GM19023 (cell line): ENCODE measurements around the gene BTAF1.

Source experiments
- ATAC-seq: cut with Tn5 transposase; IDR thresholded peaks from one replicate; pipeline ENCODE4 v1.9.1; 2021; ENCODE audit warnings: mild to moderate bottlenecking, moderate library complexity; ENCODE audit not compliant: unreplicated experiment

BTAF1 gene

GRCh38 chr10:91907914-91908336 lies 15.6 kb upstream of the BTAF1 start:
- ATAC-seq, result no peak

- ATAC-seq, result peak; percentile 86
Observed at GRCh38 chr10:91908337-91909116, 15.0 kb upstream of the BTAF1 start.

GRCh38 chr10:91909117-91909677 lies 14.4 kb upstream of the BTAF1 start, which contains the start of gene FGFBP3:
TSS of gene FGFBP3 (minus strand) at chr10:91909486. CDS start at chr10:91908969, 517 bp downstream.
- no peak for ATAC-seq

GRCh38 chr10:91910467-91910866 lies 13.1 kb upstream of the BTAF1 start:
- ATAC-seq, result no peak

GRCh38 chr10:91919651-91920050 lies 3.9 kb upstream of the BTAF1 start:
- ATAC-seq, result no peak

- ATAC-seq, result peak; percentile 18
Observed at GRCh38 chr10:91924212-91925021, 847 bp downstream of the BTAF1 start.

- ATAC-seq, result no peak
Observed at GRCh38 chr10:91925022-91925320, 1.4 kb downstream of the BTAF1 start.

- ATAC-seq, result no peak
Observed at GRCh38 chr10:91930939-91931338, 7.4 kb downstream of the BTAF1 start.

GRCh38 chr10:91931526-91932190 lies 8.1 kb downstream of the BTAF1 start:
- no peak for ATAC-seq

- ATAC-seq, result no peak
Observed at GRCh38 chr10:91932737-91933136, 9.2 kb downstream of the BTAF1 start.

GRCh38 chr10:91935886-91936285 lies 12.3 kb downstream of the BTAF1 start:
- no peak for ATAC-seq

- no peak for ATAC-seq
Observed at GRCh38 chr10:91939653-91940052, 16.1 kb downstream of the BTAF1 start.

- ATAC-seq, result no peak
Observed at GRCh38 chr10:91941426-91941825, 17.9 kb downstream of the BTAF1 start.

GRCh38 chr10:91944880-91945630 lies 21.5 kb downstream of the BTAF1 start:
- no peak for ATAC-seq

- no peak for ATAC-seq
Observed at GRCh38 chr10:91953600-91954160, 30.1 kb downstream of the BTAF1 start.

- no peak for ATAC-seq
Observed at GRCh38 chr10:91955114-91955513, 31.5 kb downstream of the BTAF1 start.

- ATAC-seq, result no peak
Observed at GRCh38 chr10:91957091-91957490, 33.5 kb downstream of the BTAF1 start.

GRCh38 chr10:91969297-91969696 lies 45.7 kb downstream of the BTAF1 start:
- no peak for ATAC-seq

GRCh38 chr10:91974960-91975359 lies 51.4 kb downstream of the BTAF1 start:
- ATAC-seq, result no peak

- ATAC-seq, result no peak
Observed at GRCh38 chr10:91975438-91975837, 51.9 kb downstream of the BTAF1 start.
